Activated CD4-positive, alpha-beta T cell treated with anti-CD3 and anti-CD28 coated beads, Interleukin-2, Interleukin-6, amounts not matched to agents 100 ng/mL and 50 ng/mL, durations not matched to agents 16 hours and 8 hours (primary cell): ENCODE data around the gene SLC38A10.

Source experiments
- DNase-seq: peaks from one replicate; pipeline ENCODE4 v3.0.0-alpha.2; 2020

The SLC38A10 gene

GRCh38 chr17:81330884-81331245, 35.8 kb upstream of the SLC38A10 start:
- no peak for DNase-seq

- DNase-seq, result no peak
These were observed 35.1 kb upstream of the SLC38A10 start for GRCh38 chr17:81329927-81330883.

- DNase-seq, result no peak
These were observed 34.1 kb upstream of the SLC38A10 start for GRCh38 chr17:81328978-81329926.

- no peak for DNase-seq
These were observed 33.4 kb upstream of the SLC38A10 start for GRCh38 chr17:81328489-81328888.

GRCh38 chr17:81325714-81326358, 30.7 kb upstream of the SLC38A10 start:
- no peak for DNase-seq

GRCh38 chr17:81324851-81325713, 30.0 kb upstream of the SLC38A10 start:
- no peak for DNase-seq

GRCh38 chr17:81324177-81324850, 29.2 kb upstream of the SLC38A10 start:
- no peak for DNase-seq

- no peak for DNase-seq
These were observed 28.3 kb upstream of the SLC38A10 start for GRCh38 chr17:81323411-81323868.

GRCh38 chr17:81323083-81323369, 27.9 kb upstream of the SLC38A10 start:
- DNase-seq, result no peak

- DNase-seq, result peak; percentile 59
These were observed 27.4 kb upstream of the SLC38A10 start for GRCh38 chr17:81322271-81323082.

- DNase-seq, result no peak
These were observed 23.0 kb upstream of the SLC38A10 start for GRCh38 chr17:81317961-81318605.

GRCh38 chr17:81317530-81317821, 22.4 kb upstream of the SLC38A10 start:
- no peak for DNase-seq

GRCh38 chr17:81315885-81316391, 20.8 kb upstream of the SLC38A10 start:
- no peak for DNase-seq

GRCh38 chr17:81315129-81315884, 20.2 kb upstream of the SLC38A10 start:
- DNase-seq, result no peak

GRCh38 chr17:81314398-81315081, 19.4 kb upstream of the SLC38A10 start:
- no peak for DNase-seq

- no peak for DNase-seq
These were observed 18.8 kb upstream of the SLC38A10 start for GRCh38 chr17:81313776-81314397.

GRCh38 chr17:81312624-81313325, 17.7 kb upstream of the SLC38A10 start:
- DNase-seq, result no peak

- DNase-seq, result no peak
These were observed 16.8 kb upstream of the SLC38A10 start for GRCh38 chr17:81311946-81312345.
